HG03558 (cell line): ENCODE measurements around the gene STYK1.
"Not testable (repeated sequence)": the region's sequence is repeated elsewhere in the genome, so short reads cannot be mapped to it uniquely, and the experiment has no call there.

ENCODE experiments used
- ATAC-seq: cut with Tn5 transposase; IDR thresholded peaks from one replicate; pipeline ENCODE4 v1.9.1; 2021; ENCODE audit warnings: moderate number of reproducible peaks; ENCODE audit not compliant: unreplicated experiment; ENCODE audit errors: extremely low read depth

The STYK1 gene

GRCh38 chr12:10574307-10574706 lies 99.5 kb downstream of the STYK1 start:
- ATAC-seq = no peak

- ATAC-seq = not testable (repeated sequence)
Measured at GRCh38 chr12:10572021-10572490, 101.8 kb downstream of the STYK1 start.

- no peak for ATAC-seq
Measured at GRCh38 chr12:10571141-10571540, 102.7 kb downstream of the STYK1 start.
